CD4-positive, alpha-beta T cell treated with Interleukin-10 for 1 hour (primary cell): ENCODE data around the gene VAMP5.
"Not testable (repeated sequence)": the region's sequence is repeated elsewhere in the genome, so short reads cannot be mapped to it uniquely, and the experiment has no call there.

Source experiments
- DNase-seq: peaks from one replicate; pipeline ENCODE4 v3.0.0-alpha.2; 2020

The VAMP5 gene

GRCh38 chr2:85602476-85603234, 18.4 kb downstream of the VAMP5 start, which contains the start of gene TMEM150A:
Gene TMEM150A (minus strand): TSS chr2:85602698. CDS start chr2:85601948, 750 bp downstream.
- DNase-seq = peak; percentile 90

GRCh38 chr2:85604133-85604444, 19.9 kb downstream of the VAMP5 start:
- DNase-seq = not testable (repeated sequence)

- no peak for DNase-seq
Measured at GRCh38 chr2:85604568-85605339, 20.5 kb downstream of the VAMP5 start.

DNA sequence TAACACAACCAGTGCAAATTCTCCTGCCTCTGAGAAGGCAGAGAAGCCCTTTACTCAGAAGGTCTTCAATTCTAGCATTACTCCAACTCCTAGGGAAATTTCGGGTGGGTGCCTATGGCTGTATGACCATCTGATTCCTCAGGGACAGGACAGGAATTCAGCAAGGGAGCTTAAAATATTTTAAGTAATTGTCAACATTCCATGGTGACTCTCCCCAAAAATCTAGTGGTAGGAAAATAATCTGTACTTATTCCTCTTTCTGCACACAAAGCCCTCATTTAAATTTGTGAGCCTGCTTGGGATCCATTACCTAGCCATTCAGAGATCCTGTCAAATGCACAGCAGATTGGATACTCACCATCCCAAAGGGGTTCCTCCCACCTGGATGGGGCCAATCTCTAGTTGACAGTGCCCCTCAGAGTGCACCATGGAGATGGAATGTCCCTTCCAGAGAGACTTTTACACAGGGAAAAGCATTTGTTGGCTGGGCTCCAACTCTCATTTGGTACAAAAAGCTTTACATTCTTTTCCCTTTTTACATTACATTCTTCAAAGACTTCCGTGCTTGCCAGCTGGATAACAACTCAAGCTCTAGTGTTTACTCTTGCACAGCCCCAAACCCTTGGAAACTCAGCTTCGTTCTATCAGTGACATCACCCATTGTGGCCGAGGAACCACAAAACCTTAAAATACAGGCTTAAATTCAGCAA, 21.3 kb downstream of the VAMP5 start:
- no peak for DNase-seq

GRCh38 chr2:85606116-85606455, 21.9 kb downstream of the VAMP5 start:
- no peak for DNase-seq

- DNase-seq = no peak
Measured at GRCh38 chr2:85607268-85608215, 23.3 kb downstream of the VAMP5 start.

GRCh38 chr2:85611217-85611704, 27.0 kb downstream of the VAMP5 start:
- no peak for DNase-seq

DNA sequence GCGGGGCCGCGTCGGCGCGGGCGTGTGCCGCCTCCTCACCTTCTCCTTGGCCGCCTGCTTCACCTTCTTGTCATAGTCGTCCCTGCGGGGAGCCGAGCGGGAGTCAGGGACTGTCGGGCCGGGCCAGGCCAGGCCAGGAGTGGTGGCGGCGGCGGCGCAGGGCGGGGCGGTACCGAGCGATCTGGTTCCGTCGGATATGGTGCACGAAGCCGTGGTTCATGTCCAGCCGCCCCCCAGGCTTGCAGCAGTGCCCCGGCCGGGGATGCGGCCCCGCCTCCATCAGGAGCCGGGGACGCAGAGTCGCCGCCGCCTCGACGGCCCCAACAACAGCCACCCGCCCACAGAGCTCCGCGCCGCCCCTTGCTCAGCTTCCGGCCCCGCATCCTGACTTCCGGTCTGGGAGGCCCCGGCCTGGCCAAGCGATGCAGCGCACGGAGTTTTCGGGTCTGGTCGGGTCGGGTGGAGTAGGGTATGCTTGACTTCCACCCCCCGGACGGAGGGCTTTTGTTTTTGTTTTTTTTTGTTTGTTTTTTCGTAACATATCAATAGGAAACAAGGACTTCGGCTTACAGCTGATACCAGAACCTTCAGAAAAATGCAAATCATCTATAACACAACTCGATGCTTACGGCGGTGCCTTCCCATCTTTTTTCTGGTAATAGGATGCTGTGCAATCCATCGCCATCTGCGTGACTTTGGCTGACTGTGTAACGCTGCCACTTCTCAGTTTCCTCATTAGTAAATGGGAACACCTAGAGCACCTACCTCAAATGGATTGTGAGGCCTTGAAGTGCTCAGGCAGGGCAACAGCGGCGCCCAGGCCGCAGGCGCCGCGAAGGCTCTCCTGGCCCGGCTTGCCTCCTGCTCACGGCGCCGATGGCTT, 27.7 kb downstream of the VAMP5 start, which contains the start of gene C2orf68:
C2orf68 (minus strand) TSS at position 362 of the 883 bp plus-strand sequence; CDS start at position 280, 82 bp downstream.
- peak; percentile 85 for DNase-seq

GRCh38 chr2:85613717-85614515, 29.7 kb downstream of the VAMP5 start:
- no peak for DNase-seq

GRCh38 chr2:85614757-85615156, 30.5 kb downstream of the VAMP5 start:
- DNase-seq = not testable (repeated sequence)

GRCh38 chr2:85615413-85615728, 31.1 kb downstream of the VAMP5 start:
- DNase-seq = no peak

GRCh38 chr2:85617723-85618122, 33.5 kb downstream of the VAMP5 start:
- DNase-seq = not testable (repeated sequence)

DNA sequence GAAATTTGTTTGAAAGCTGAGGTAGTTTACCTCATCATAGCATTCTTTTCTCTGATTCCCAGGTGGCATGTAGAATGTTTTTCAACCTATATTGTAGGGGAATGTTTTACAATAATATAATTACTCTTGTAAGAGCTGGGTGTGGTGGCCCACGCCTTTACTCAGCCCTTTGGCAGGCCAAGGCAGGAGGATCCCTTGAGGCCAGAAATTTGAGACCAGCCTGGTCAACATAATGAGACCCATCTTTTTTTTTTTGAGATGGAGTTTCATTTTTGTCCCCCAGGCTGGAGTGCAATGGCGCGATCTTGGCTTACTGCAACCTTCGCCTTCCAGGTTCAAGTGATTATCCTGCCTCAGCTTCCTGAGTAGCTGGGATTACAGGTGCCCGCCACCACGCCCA, 35.4 kb downstream of the VAMP5 start:
- no peak for DNase-seq

- DNase-seq = no peak
Measured at GRCh38 chr2:85621338-85621737, 37.1 kb downstream of the VAMP5 start.

GRCh38 chr2:85623991-85624390, 39.8 kb downstream of the VAMP5 start:
- DNase-seq = no peak

- DNase-seq = no peak
Measured at GRCh38 chr2:85628658-85629057, 44.4 kb downstream of the VAMP5 start.

DNA sequence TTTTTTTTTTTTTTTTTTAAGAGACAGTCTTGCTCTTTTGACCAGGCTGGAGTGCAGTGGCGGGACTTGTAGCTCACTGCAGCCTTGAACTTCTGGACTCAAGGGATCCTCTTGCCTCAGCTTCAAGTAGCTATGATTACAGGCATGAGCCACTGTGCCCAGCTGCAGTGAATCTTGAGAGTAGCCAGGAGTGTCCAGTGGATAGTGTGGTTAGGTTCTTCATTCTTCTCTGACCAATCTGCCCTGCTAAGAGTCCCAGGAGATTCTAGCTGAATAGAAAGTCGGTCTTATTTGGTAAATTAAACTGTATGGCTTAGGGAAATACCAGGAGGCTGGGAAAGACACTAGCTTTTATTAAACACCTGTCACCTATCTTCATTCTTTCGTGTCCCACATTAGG, 47.1 kb downstream of the VAMP5 start:
- no peak for DNase-seq

DNA sequence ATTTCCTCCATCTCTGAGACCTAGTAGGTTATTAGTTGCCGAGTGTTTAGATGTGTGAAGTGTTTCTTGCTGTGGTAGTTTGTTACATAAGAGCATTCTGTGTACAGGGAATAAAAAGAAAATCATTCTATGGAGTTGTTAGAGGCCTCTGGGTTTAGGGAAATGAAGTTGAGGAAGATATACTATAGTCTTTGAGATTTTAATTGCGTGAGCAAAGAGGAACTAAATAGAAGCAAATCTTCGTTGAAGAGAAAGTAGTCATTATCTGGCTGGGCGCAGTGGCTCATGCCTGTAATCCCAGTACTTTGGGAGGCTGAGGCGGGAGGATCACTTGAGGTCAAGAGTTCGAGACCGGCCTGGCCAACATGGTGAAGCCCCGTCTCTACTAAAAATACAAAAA, 50.8 kb downstream of the VAMP5 start:
- DNase-seq = no peak

GRCh38 chr2:85635636-85636035, 51.4 kb downstream of the VAMP5 start:
- no peak for DNase-seq

- peak; percentile 16 for DNase-seq
Measured at GRCh38 chr2:85642725-85643124, 58.5 kb downstream of the VAMP5 start.
